ENCODE data around the gene PIN1.

Gene PIN1

GRCh38 chr19:9891609-9892373 lies 56.7 kb downstream of the PIN1 start:
- no peak for DNase-seq
